ENCODE results near the gene LAMC3.

The LAMC3 gene

DNA sequence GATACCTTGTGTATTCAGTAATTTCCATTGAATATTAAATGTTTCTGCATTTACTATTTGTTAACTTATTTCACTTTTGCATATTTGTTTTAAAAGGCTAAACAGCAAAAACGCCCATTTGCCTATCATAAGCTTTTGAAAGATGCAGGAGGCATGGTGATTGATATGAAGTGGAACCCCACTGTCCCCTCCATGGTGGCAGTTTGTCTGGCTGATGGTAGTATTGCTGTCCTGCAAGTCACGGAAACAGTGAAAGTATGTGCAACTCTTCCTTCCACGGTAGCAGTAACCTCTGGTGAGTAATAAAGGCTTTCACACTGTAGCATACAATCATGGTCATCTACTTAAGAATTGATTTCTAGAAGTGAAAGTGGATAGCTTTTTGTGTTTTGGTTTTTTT, 120.2 kb downstream of the LAMC3 start:
- DNase-seq = no peak

DNA sequence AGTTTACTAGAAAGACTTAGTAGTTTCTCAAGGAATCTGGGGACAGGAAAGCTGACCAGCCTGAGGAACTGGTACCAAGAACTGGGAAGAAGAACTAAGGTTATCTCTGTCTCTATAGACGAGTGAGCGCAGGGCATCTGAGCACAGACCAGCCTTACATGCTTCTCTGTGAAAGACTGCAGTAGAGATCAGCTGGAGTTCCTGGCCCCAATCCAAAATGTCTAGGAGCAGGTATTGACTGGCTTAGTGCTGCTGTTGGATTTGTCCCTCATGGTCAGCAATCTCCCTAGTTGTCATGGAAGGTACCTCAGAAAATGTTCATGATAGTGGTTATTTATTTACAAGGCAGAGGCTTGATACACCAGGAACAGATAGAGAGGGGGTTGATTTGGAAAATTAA, 129.7 kb downstream of the LAMC3 start:
- peak; percentile 68 for DNase-seq

DNA sequence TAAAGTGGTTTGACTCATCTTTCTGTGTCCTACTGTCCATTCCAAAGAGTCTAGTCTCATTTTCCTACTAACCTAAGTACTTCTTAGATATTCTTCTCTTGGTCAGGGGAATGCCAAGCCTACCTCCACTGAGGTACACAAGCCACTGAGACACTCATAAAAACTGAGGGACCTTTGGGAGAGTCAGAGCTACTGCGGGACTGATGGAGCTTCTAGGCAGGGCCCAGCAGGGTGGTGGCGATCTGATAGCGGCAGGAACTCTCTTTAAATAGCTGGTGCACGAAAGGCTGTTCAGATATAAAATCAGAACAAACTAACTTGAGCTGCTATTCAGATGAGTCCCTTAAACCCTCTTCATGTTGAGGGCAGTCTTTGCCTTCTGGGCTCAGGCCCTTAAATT, 131.1 kb downstream of the LAMC3 start:
- no peak for DNase-seq

DNA sequence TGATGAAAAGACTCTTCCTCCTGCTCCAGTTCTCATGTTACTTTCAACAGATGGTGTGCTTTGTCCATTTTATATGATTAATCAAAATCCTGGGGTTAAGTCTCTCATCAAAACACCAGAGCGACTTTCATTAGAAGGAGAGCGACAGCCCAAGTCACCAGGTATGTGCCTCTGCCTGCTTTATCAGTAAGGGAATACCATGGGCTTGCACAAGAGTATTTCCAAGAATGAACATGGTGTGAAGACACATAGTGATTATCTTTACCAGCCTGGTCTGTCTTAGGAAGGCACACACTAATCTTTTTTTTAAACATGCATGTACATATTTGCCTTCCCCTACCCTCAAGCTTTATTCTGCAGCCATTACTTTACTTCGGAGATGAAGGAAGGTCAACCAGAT, 131.6 kb downstream of the LAMC3 start:
- peak; percentile 77 for DNase-seq

DNA sequence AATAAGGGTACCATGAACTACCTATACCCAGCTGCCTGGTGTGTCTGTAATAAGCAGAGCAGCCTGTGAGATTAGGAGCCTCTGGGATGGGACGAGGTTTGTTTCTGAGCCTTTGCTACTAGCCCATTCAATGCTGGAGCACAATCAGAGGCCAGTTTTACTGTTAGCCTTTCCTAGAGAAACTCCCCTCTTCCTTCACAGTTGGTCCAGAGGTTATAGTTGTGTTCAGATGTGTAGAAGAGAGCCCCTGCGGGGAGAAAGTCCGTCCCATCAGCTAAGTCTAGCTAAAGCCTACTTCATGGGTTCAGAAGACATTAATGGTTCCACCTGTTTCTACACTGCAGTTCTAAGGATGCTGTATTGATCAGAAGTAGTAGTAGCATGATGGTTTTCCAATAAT, 133.2 kb downstream of the LAMC3 start:
- no peak for DNase-seq

Data from NCI-H69 (cell line).